Measurements from ENCODE around the gene TMEM63B.
"Not testable (repeated sequence)": the region's sequence is repeated elsewhere in the genome, so short reads cannot be mapped to it uniquely, and the experiment has no call there.

TMEM63B gene

GRCh38 chr6:44094403-44095242 lies 32.7 kb upstream of the TMEM63B start:
- DNase-seq = no peak

GRCh38 chr6:44095243-44095623 lies 32.1 kb upstream of the TMEM63B start:
- not testable (repeated sequence) for DNase-seq

- no peak for DNase-seq
Observed at GRCh38 chr6:44096612-44097011, 30.7 kb upstream of the TMEM63B start.

- no peak for DNase-seq
Observed at GRCh38 chr6:44097782-44098317, 29.5 kb upstream of the TMEM63B start.

- no peak for DNase-seq
Observed at GRCh38 chr6:44099192-44099591, 28.2 kb upstream of the TMEM63B start.

GRCh38 chr6:44100088-44100550 lies 27.2 kb upstream of the TMEM63B start:
- DNase-seq = no peak

GRCh38 chr6:44101832-44102231 lies 25.5 kb upstream of the TMEM63B start:
- DNase-seq = no peak

- DNase-seq = no peak
Observed at GRCh38 chr6:44102527-44102926, 24.8 kb upstream of the TMEM63B start.

GRCh38 chr6:44104481-44105021 lies 22.8 kb upstream of the TMEM63B start:
- DNase-seq = no peak

- no peak for DNase-seq
Observed at GRCh38 chr6:44105146-44105545, 22.2 kb upstream of the TMEM63B start.

- no peak for DNase-seq
Observed at GRCh38 chr6:44105993-44106740, 21.2 kb upstream of the TMEM63B start.

GRCh38 chr6:44107017-44107416 lies 20.3 kb upstream of the TMEM63B start:
- DNase-seq = no peak

- DNase-seq = no peak
Observed at GRCh38 chr6:44108471-44108870, 18.9 kb upstream of the TMEM63B start.

GRCh38 chr6:44109212-44109611 lies 18.1 kb upstream of the TMEM63B start:
- DNase-seq = no peak

- DNase-seq = no peak
Observed at GRCh38 chr6:44110005-44110676, 17.2 kb upstream of the TMEM63B start.

- DNase-seq = no peak
Observed at GRCh38 chr6:44110966-44111365, 16.4 kb upstream of the TMEM63B start.

- DNase-seq = no peak
Observed at GRCh38 chr6:44111434-44112417, 15.6 kb upstream of the TMEM63B start.

GRCh38 chr6:44113414-44113813 lies 13.9 kb upstream of the TMEM63B start:
- DNase-seq = no peak

- no peak for DNase-seq
Observed at GRCh38 chr6:44115866-44116265, 11.5 kb upstream of the TMEM63B start.

- DNase-seq = no peak
Observed at GRCh38 chr6:44116641-44117382, 10.5 kb upstream of the TMEM63B start.

Measured in NCI-H1048 (cell line).